ENCODE measurements around the gene PRAMEF5. TPM values are rescaled to one million over a fixed set of nuclear protein-coding genes. Genes with fewer than 3 reads are reported as not detected.
"Not testable (repeated sequence)": the region's sequence is repeated elsewhere in the genome, so short reads cannot be mapped to it uniquely, and the experiment has no call there.

Gene PRAMEF5
- total RNA-seq, 1 experiment from 2014 or later, result not detected

DNA sequence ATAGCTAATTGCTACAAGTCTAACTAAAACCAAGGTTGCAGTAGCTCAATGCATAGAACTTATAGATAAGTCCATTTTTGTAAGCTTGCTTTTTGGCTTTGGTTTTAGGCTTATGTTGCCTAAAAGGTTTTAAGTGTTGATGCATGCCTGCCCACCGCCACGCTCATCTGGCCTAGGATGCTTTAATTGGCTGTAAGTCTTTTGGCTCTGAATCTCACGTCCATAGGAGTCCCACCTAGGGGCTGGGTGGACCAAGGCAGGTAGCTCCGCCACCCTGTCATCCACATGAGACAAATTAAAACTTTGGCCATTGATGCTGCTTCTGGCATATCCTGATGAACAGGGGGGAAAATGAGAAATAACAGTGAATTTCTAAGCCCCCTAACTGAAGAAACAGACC lies 16.4 kb upstream of the PRAMEF5 start:
- H4K20me1 ChIP-seq (ENCODE audit: control insufficient read depth, insufficient read depth, insufficient read length); H2BK12ac ChIP-seq (ENCODE audit: insufficient read length, low read depth, low read length); H3K27me3 Mint-ChIP-seq (ENCODE audit: low read depth); H3K27me3 ChIP-seq (ENCODE audit: insufficient read depth, low read length); H3K79me1 ChIP-seq (ENCODE audit: insufficient read depth, low read depth, low read length, poor library complexity, severe bottlenecking); H2BK5ac ChIP-seq (ENCODE audit: insufficient read length, low read length); DNase-seq; H2BK15ac ChIP-seq (ENCODE audit: low read depth, low read length); H3K4me1 Mint-ChIP-seq; H2AFZ ChIP-seq (ENCODE audit: low read length); H3K18ac ChIP-seq (ENCODE audit: insufficient read length, low read depth, low read length); H3K23me2 ChIP-seq (ENCODE audit: insufficient read length, low read depth, low read length, poor library complexity, severe bottlenecking); H3K79me2 ChIP-seq (ENCODE audit: insufficient read depth, low read length); H2BK20ac ChIP-seq (ENCODE audit: low read depth, low read length, poor library complexity, severe bottlenecking); H4K5ac ChIP-seq (ENCODE audit: insufficient read length, low read depth, low read length); H3K4me2 ChIP-seq (ENCODE audit: insufficient read depth, insufficient read length, low read length); H3K4me3 Mint-ChIP-seq; H3K4ac ChIP-seq (ENCODE audit: low read depth, low read length); H3K27ac Mint-ChIP-seq; H3K27ac ChIP-seq (ENCODE audit: insufficient read length, low read depth, low read length); H2BK120ac ChIP-seq (ENCODE audit: low read depth, low read length, poor library complexity, severe bottlenecking); H3K4me1 ChIP-seq (ENCODE audit: insufficient read depth, low read length); H3T11ph ChIP-seq (ENCODE audit: low read length); H3K14ac ChIP-seq (ENCODE audit: insufficient read depth, low read length); H3K56ac ChIP-seq (ENCODE audit: insufficient read length, low read depth, low read length); H4K91ac ChIP-seq (ENCODE audit: insufficient read length, low read depth, low read length); H4K8ac ChIP-seq (replicated peaks; ENCODE audit: insufficient read length, low read depth, low read length); H2AK5ac ChIP-seq (ENCODE audit: insufficient read length, low read length); H3K9ac ChIP-seq (ENCODE audit: extremely low read depth, insufficient read length, low read length); H3K23ac ChIP-seq (ENCODE audit: insufficient read length, low read depth, low read length): not testable (repeated sequence)
- H3K36me3 Mint-ChIP-seq (ENCODE audit: insufficient read depth in 1 of 3, low read depth in 3 of 3), result peaks cover 14 to 43% (median 15%) of the 10 kb centered on the region in 3 experiments
- peaks cover 54% of the 10 kb centered on the region for H3K9me3 ChIP-seq (ENCODE audit: control insufficient read depth, low read depth, low read length)
- H3K9me3 Mint-ChIP-seq, result peaks cover 86 to 93% of the 10 kb centered on the region in 2 experiments
- no CpG with 5 or more reads among the region's 4 CpGs for WGBS (ENCODE audit: extremely low coverage, insufficient read length, low lambda C conversion rate)

DNA sequence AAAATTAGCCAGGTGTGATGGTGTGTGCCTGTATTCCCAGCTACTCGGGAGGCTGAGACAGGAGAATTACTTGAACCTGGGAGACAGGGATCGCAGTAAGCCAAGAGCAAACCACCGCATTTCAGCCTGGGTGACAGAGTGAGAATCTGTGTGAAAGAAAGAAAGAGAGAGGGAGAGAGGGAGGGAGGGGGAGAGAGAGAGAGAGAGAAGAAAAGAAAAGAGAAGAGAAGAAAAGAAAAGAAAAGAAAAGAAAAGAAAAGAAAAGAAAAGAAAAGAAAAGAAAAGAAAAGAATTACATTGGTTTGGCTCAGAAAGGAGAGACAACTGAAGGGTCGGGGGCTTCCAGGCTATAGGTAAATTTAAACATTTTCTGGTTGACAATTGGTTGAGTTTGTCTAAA lies 14.4 kb upstream of the PRAMEF5 start:
- H2BK12ac ChIP-seq (ENCODE audit: insufficient read length, low read depth, low read length); H3K23me2 ChIP-seq (ENCODE audit: insufficient read length, low read depth, low read length, poor library complexity, severe bottlenecking); H3K27me3 Mint-ChIP-seq (ENCODE audit: low read depth); H3K27ac ChIP-seq (ENCODE audit: insufficient read length, low read depth, low read length); H3K14ac ChIP-seq (ENCODE audit: insufficient read depth, low read length); H4K91ac ChIP-seq (ENCODE audit: insufficient read length, low read depth, low read length); H2AK5ac ChIP-seq (ENCODE audit: insufficient read length, low read length); H3K9ac ChIP-seq (ENCODE audit: extremely low read depth, insufficient read length, low read length); H3T11ph ChIP-seq (ENCODE audit: low read length); H3K27ac Mint-ChIP-seq; H2BK20ac ChIP-seq (ENCODE audit: low read depth, low read length, poor library complexity, severe bottlenecking); H3K27me3 ChIP-seq (ENCODE audit: insufficient read depth, low read length); H3K4me1 Mint-ChIP-seq; H2BK5ac ChIP-seq (ENCODE audit: insufficient read length, low read length); H3K79me1 ChIP-seq (ENCODE audit: insufficient read depth, low read depth, low read length, poor library complexity, severe bottlenecking); H4K5ac ChIP-seq (ENCODE audit: insufficient read length, low read depth, low read length); H3K4me3 Mint-ChIP-seq; H3K18ac ChIP-seq (ENCODE audit: insufficient read length, low read depth, low read length); H3K4me2 ChIP-seq (ENCODE audit: insufficient read depth, insufficient read length, low read length); H2BK120ac ChIP-seq (ENCODE audit: low read depth, low read length, poor library complexity, severe bottlenecking); H3K4me1 ChIP-seq (ENCODE audit: insufficient read depth, low read length); H3K4ac ChIP-seq (ENCODE audit: low read depth, low read length); H2BK15ac ChIP-seq (ENCODE audit: low read depth, low read length); H3K79me2 ChIP-seq (ENCODE audit: insufficient read depth, low read length); H4K20me1 ChIP-seq (ENCODE audit: control insufficient read depth, insufficient read depth, insufficient read length); H3K23ac ChIP-seq (ENCODE audit: insufficient read length, low read depth, low read length); H4K8ac ChIP-seq (replicated peaks; ENCODE audit: insufficient read length, low read depth, low read length); H3K56ac ChIP-seq (ENCODE audit: insufficient read length, low read depth, low read length); DNase-seq; H2AFZ ChIP-seq (ENCODE audit: low read length): not testable (repeated sequence)
- peaks cover 9 to 33% (median 10%) of the 10 kb centered on the region in 3 experiments for H3K36me3 Mint-ChIP-seq (ENCODE audit: insufficient read depth in 1 of 3, low read depth in 3 of 3)
- peaks cover 51% of the 10 kb centered on the region for H3K9me3 ChIP-seq (ENCODE audit: control insufficient read depth, low read depth, low read length)
- H3K9me3 Mint-ChIP-seq, result peaks cover 83 to 91% of the 10 kb centered on the region in 2 experiments
- no CpG with 5 or more reads among the region's 4 CpGs for WGBS (ENCODE audit: extremely low coverage, insufficient read length, low lambda C conversion rate)
